Heart left ventricle (tissue), 16 donors: ENCODE measurements around the gene RNF4. TPM values are rescaled to one million over a fixed set of nuclear protein-coding genes. Genes with fewer than 3 reads are reported as not detected.
"Not testable (repeated sequence)": the region's sequence is repeated elsewhere in the genome, so short reads cannot be mapped to it uniquely, and the experiment has no call there.

Experiments used
- ATAC-seq, 4 donors: fragments of 200-7000 bp; cut with Tn5 transposase; one replicate each; pipeline ENCODE4 v1.9.1; 2020 to 2022; ENCODE audit warnings: moderate library complexity in 4 of 4, mild to moderate bottlenecking in 3 of 4, moderate number of reproducible peaks in 1 of 4
- DNase-seq, 5 donors: peaks; one replicate each; pipeline ENCODE4 v3.0.0-alpha.2; 2020
- H3K27ac ChIP-seq, 12 donors: fragments of 200-600 bp; sonication (generic) in 4 of 12; one replicate each; pipeline versions ENCODE4 v1.5.0 to v1.8.0; 2016 to 2022; ENCODE audit warnings: mild to moderate bottlenecking in 2 of 12
- H3K27me3 ChIP-seq, 9 donors: fragments of 200-600 bp; sonication (generic) in 2 of 9; one replicate each; pipeline versions ENCODE4 v1.5.1 to v1.8.0; 2016 to 2022; ENCODE audit warnings: mild to moderate bottlenecking in 3 of 9
- H3K36me3 ChIP-seq, 9 donors: fragments of 200-600 bp; sonication (generic) in 2 of 9; one replicate each; pipeline versions ENCODE4 v1.5.0 to v1.8.0; 2018 to 2022; ENCODE audit warnings: mild to moderate bottlenecking in 2 of 9
- H3K4me1 ChIP-seq, 12 donors: fragments of 200-600 bp; sonication (generic) in 4 of 12; one replicate each; pipeline versions ENCODE4 v1.5.0 to v1.8.0; 2016 to 2022; ENCODE audit warnings: mild to moderate bottlenecking in 3 of 12
- H3K4me3 ChIP-seq, 12 donors: fragments of 200-600 bp; sonication (generic) in 4 of 12; one replicate each; pipeline versions ENCODE4 v1.5.0 to v1.8.0; 2017 to 2022; ENCODE audit warnings: mild to moderate bottlenecking in 9 of 12, moderate library complexity in 4 of 12
- H3K9me3 ChIP-seq, 12 donors: fragments of 200-600 bp; sonication (generic) in 4 of 12; one replicate each; pipeline versions ENCODE4 v1.5.0 to v1.8.0; 2016 to 2022; ENCODE audit warnings: mild to moderate bottlenecking in 1 of 12
- CTCF ChIP-seq, 12 donors: fragments of 200-600 bp; sonication (generic) in 4 of 12; IDR thresholded peaks; one replicate each; pipeline versions ENCODE4 v1.5.0 to v1.8.0; 2018 to 2022; ENCODE audit warnings: antibody characterized with exemption in 12 of 12, mild to moderate bottlenecking in 5 of 12
- POLR2A ChIP-seq, 2 donors: fragments of 450-650 bp; IDR thresholded peaks; one replicate each; pipeline ENCODE4 v1.6.1; 2017; ENCODE audit warnings: antibody characterized with exemption in 2 of 2, mild to moderate bottlenecking in 2 of 2, moderate library complexity in 2 of 2
- WGBS, 4 donors: extraction: QIAGEN DNeasy Blood & Tissue Kit in 2 of 4; methylation state at CpG; one replicate each; pipeline versions ENCODE4 v1.1.5 to v1.1.7; 2013 to 2018; 5-methylcytosine and 5-hydroxymethylcytosine counted together
- intact Hi-C, 10 donors: fragments of 100-400 bp; cut with DNase I; formaldehyde crosslinking; loops; one replicate each; pipeline versions ENCODE4 v1.11.1 to v1.14.2; 2022
- polyA plus RNA-seq, 2 donors: library from polyadenylated mRNA; stranded (reverse); fragments of 200-250 nt; gene quantifications; one replicate each; pipeline ENCODE4 v1.2.3, GENCODE V29; 2013
- total RNA-seq, 9 donors: library from RNA; depleted of rRNA in 2 of 9; stranded (reverse); fragments of >200 nt in 2 of 9; fragmentation: NEBNext Ultra II Directional in 3 of 9; extraction: Animal tissue kit (Norgen Biotek cat#: 25700) in 3 of 9; gene quantifications; one replicate each; pipeline versions ENCODE4 v1.1.0 to v1.2.4, GENCODE V29; 2016 to 2023
- donor health status: ischemic (EF 13 %, LVEDD 7.1; RV severe dilation, severe dysfunction).
- donor health status: healthy with polysubstance abuse.
- donor health status: DM: no; HTN: yes; CAD: no.
- donor health status: DM: no; HTN: no; CAD: no.
- donor health status: ischemic (EF 25% LVEDD 6.9; RV normal size, moderate dysfunction).
- donor health status: ischemic (EF 25% LVEDD 5.7; RV mildly dilated, moderate dysfunction).
- donor health status: healthy.
- donor health status: DM: yes; HTN: yes; CAD: no.
- donor health status: ischemic (EF 35%, LVEDD 5.7; RV mildly dilated, moderate dysfunction).
- donor health status: nonischemic (EF 11% LVEDD 7.7; RV severe dilation, severe dysfunction).
- donor health status: DM: yes; HTN: yes; CAD: no.
- donor health status: PGD.
- donor health status: ischemic (EF 29% LVEDD 5.4; RV normal size, mild dysfunction).
- donor health status: nonischemic (EF 23%, LVEDD 6.1; RV moderate dilation, normal function).

The RNF4 gene
- total and polyA plus RNA-seq, 11 donors: 10.6 to 45.7 (median 30.8) TPM

GRCh38 chr4:2536193-2537010 lies 67.5 kb downstream of the RNF4 start, which contains the start of gene FAM193A:
Gene FAM193A (plus strand): TSS chr4:2536647. CDS start chr4:2536916, 269 bp downstream.
- peak; percentile 96 to 100 (median 98) for ATAC-seq
- peak; percentile 99 to 100 (median 100) for DNase-seq
- Histone ChIP-seq H3K36me3 (peaks cover 0 to 3% (median 0%) of the 10 kb centered on the region in 9 donors), H3K4me1 (peaks cover 5 to 38% (median 26%) of the 10 kb centered on the region in 12 donors), H3K9me3 (no peaks in the 10 kb centered on the region), H3K4me3 (peak within 1 kb of the TSS; percentile 71 to 99 (median 92)), H3K27me3 (no peaks in the 10 kb centered on the region), H3K27ac (peak within 1 kb of the TSS; percentile 94 to 99 (median 97))
- TF ChIP-seq POLR2A (IDR thresholded peaks at IDR 0.05): peak in 1 of 2 donors; percentile 73
- TF ChIP-seq CTCF (IDR thresholded peaks at IDR 0.05): peak in 3 of 12 donors; percentile 5 to 15 (median 11)
- 0 to 1% (median 0%) methylated on average over 4 to 106 of the region's 106 CpGs for WGBS, 4 donors
- intact Hi-C loops: loop anchor here in 8 of 10 donors (2.0 to 10.0 kb wide), 10 partner anchors 54 to 294 kb away; partner anchors contain the start of genes RNF4 (in 7 of the 8), HAUS3 (in 2 of the 8), POLN (in 2 of the 8) and CFAP99 (in 1 of the 8)

GRCh38 chr4:2537011-2537830 lies 68.3 kb downstream of the RNF4 start:
- intact Hi-C loops: loop anchor here in 8 of 10 donors (2.0 to 10.0 kb wide), 10 partner anchors 55 to 295 kb away; partner anchors contain the start of genes RNF4 (in 7 of the 8), HAUS3 (in 2 of the 8), POLN (in 2 of the 8) and CFAP99 (in 1 of the 8)
- WGBS, 4 donors: 0 to 1% (median 1%) methylated on average over 25 to 103 of the region's 103 CpGs
- peaks cover 5 to 38% (median 26%) of the 10 kb centered on the region in 12 donors for H3K4me1 ChIP-seq
- no peaks in the 10 kb centered on the region for H3K9me3 ChIP-seq
- DNase-seq (peak; percentile 23 to 81 (median 50)), ATAC-seq (peak in 2 of 4 donors; percentile 0)
- H3K4me3 ChIP-seq: peak overlapping the region; percentile 71 to 99 (median 92)
- H3K27ac ChIP-seq: peak overlapping the region; percentile 68 to 98 (median 94)
- no peaks in the 10 kb centered on the region for H3K27me3 ChIP-seq
- peaks cover 0 to 3% (median 0%) of the 10 kb centered on the region in 9 donors for H3K36me3 ChIP-seq
- TF ChIP-seq POLR2A (IDR thresholded peaks at IDR 0.05) (no peak), CTCF (IDR thresholded peaks at IDR 0.05) (no peak)

- intact Hi-C loops: not testable (repeated sequence)
Observed at GRCh38 chr4:2543580-2544191, 74.8 kb downstream of the RNF4 start.

More at GRCh38 chr4:2543580-2544191, 74.8 kb downstream of the RNF4 start:
- H3K27ac ChIP-seq, H3K9me3 ChIP-seq, H3K4me3 ChIP-seq, DNase-seq, ATAC-seq, H3K27me3 ChIP-seq: not testable (repeated sequence)
- H3K36me3 ChIP-seq: peaks cover 0 to 13% (median 3%) of the 10 kb centered on the region in 9 donors
- WGBS, 4 donors: 89 to 93% (median 92%) methylated on average over 10 of the region's 10 CpGs
- peaks cover 0 to 28% (median 11%) of the 10 kb centered on the region in 12 donors for H3K4me1 ChIP-seq
